Hematopoietic multipotent progenitor cell treated with erythropoietin and hydrocortisone succinate and interleukin-3 and kit ligand, for 8 days (in vitro differentiated cells): ENCODE data around the gene CDK5RAP2.
"Not testable (repeated sequence)": the region's sequence is repeated elsewhere in the genome, so short reads cannot be mapped to it uniquely, and the experiment has no call there.

Experiments
- DNase-seq: peaks from one replicate; pipeline ENCODE4 v3.0.0-alpha.2; 2015

The CDK5RAP2 gene

DNA sequence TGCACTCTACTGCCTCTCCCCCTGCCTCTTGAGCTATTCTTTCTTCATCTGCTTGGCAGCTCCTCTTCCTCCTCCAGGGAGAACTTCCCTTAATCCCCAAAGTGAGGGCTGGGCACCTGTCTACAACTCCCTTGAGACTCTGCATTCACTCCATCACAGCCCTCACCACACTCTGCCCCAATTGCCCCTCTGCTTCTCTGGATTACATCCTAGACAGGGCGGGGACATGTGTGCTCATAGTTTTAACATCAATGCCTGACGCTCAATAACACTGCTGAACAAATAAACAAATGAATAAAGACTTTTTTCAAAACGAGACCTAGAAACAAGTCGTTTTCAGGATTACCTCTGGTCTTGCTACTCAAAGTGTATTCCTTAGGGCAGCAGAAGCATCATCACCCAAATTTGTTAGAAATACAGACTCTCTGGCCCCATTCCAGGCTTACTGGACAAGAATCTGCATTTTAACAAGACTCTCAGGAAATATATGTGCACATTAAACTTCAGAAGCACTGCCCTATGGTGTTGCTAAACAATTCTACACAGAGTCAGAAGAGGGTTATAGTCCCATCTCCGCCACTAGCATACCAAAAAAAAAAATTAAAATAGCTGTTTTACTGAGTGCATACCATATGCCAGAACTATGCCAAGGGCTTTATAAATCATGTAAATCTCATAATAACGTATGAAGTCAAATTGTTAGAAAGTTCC lies 115.6 kb downstream of the CDK5RAP2 start:
- no peak for DNase-seq

DNA sequence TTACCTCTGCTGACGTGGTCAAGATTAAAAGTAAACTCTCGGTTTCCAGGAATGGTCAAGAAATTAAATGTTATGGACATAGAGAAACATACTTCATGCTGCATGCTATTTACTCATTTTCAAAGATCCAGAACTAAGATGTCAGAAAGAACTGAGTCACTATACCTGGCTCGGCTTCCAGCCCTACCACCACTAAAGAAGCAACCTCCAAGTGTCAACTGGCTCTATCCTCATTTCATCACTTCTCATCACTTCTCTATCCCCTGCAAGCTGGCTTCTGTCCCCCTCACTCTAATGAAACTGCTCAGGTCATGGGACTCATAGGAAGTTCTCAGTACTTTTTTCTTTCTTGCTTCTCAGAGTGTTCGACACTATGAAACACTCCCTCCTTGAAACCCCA lies 116.2 kb downstream of the CDK5RAP2 start:
- no peak for DNase-seq

GRCh38 chr9:120461677-120462076 lies 118.3 kb downstream of the CDK5RAP2 start:
- not testable (repeated sequence) for DNase-seq

DNA sequence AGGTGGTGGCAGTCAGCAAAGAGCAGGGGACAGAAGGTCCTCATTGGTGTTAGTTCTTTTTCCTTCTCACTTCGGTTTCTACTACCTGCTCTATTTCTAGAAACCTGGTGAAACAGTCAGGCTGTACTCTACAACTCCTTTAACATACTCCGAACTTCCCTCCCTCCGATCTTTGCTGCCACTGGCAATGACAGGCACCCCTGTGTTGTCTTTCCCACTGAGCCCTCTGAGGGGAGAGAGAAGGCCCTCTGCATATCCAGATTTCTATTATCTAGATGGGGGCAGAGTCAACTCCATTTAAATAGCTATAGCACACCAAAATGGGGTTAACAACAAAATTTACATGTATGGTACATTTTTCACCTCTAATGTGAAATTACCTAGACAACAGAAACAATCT lies 123.7 kb downstream of the CDK5RAP2 start:
- DNase-seq, result no peak

DNA sequence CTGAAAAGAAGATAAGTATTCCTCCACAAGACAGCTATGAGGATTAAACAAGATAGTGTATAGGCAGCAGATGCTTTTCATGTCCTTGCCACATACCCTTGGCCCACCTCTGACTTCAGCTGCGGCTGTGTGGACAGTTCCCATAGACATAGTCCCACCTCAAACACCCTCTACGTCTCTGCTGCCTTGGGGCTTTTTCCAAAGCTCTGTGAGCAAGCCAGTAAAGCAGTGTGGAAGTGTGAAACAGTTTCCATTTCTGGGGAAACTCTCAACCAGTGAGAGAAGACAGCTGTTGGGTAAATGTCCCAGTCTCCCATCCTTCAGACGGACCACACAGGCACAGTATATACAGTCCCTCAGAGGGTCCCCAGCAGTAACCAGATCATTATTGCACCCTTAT lies 125.5 kb downstream of the CDK5RAP2 start:
- DNase-seq, result no peak

- no peak for DNase-seq
These were observed 126.2 kb downstream of the CDK5RAP2 start for GRCh38 chr9:120453792-120454191.

DNA sequence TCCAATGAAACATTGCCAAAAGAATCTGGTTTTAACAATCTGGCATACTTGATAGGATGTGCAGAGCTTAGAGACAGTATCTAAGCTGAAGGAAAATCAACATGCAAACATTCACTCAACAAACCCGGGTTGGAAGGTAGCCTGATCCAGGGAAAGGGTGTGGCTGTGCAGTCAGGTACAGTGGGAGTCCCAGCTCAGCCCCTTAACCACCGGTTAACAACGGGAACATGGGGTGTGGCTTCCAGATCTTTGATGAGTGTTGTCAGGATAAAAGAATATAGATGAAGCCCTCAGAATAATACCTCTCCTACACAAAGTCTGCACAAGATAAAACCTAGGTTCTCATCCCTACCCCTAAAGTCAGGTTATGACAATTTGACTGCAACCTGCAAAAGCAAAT lies 127.3 kb downstream of the CDK5RAP2 start:
- no peak for DNase-seq

DNA sequence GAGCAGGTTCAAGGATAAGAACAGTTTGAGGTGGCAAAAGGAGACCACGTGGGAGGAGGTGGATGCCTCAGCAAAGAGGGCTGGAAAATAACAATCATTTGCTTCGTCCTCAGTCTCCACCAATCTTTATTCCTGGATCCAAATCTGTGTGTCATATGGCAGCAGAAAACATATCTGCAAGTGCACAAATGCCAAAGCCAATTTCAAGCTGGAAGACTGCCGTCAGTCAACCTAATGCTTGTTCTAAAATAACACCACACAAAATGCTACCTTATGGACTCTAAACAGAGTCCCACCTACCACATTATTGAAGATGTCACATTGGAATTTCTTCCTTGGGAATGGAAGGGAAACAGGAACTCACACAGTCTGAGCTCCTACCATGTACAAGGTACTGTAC lies 129.1 kb downstream of the CDK5RAP2 start:
- no peak for DNase-seq

- DNase-seq, result no peak
These were observed 130.4 kb downstream of the CDK5RAP2 start for GRCh38 chr9:120449566-120449965.

DNA sequence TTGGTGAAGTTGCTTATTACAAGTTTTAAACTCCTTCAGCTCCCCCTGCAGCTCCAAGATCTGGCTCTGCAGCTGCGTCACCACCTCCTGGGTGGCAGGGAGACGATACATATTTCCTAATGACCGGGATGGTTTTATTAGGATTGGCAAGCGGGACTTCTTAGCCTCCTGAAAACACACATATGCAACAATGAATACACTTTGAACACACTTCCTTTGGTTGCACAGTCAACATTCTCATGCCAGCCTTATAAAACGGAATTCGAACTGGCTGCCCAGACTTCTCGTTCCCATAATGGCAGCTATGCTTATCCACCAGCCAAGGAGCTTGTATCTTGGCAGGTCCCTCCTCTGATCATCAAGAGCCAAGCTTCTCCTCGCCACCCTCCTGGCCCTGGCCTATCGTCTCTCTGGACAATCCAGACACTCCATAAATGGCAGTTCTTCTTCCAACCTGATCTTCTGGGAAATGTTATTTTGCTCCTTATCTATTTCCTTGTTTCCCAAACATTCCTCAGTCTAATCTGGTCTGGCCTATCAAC lies 131.9 kb downstream of the CDK5RAP2 start:
- no peak for DNase-seq

DNA sequence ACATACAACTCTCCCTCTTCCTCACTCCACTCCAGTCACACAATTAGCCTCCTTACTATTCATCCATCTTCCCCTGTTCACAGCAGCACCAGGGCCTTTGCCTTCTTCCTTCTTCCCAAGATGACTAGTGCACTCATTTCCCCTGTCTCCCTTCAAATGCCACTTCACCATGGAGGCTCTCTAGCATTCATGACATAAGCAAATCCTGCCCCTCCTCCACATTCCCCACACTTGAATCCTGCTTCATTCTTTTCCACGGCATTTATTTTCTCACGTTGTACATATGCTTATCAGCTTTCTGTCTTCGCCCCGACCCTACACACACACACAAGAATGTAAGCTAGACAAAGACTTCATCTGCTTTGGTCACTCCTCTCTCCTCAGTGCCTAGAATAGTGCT lies 133.3 kb downstream of the CDK5RAP2 start:
- DNase-seq, result no peak

GRCh38 chr9:120443976-120444375 lies 136.0 kb downstream of the CDK5RAP2 start:
- DNase-seq, result no peak

DNA sequence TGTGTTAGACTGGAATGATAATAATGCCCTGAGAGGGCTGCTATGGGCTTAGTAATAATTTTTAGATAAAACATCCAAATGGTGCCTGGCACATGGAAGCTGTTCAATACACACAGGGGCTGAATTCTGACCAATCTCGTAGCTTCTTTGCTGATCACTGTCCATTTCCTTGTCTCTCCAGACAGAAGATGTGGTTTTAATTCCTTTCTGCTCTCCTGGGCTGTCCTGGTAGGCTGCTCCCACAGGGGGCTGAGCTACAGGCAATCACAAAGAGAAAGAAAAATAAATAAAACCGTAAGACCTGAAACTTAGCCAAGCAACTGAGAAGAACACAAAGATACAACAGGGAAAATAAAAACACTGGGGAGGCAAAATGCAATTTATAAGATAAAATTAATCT lies 136.5 kb downstream of the CDK5RAP2 start:
- no peak for DNase-seq

DNA sequence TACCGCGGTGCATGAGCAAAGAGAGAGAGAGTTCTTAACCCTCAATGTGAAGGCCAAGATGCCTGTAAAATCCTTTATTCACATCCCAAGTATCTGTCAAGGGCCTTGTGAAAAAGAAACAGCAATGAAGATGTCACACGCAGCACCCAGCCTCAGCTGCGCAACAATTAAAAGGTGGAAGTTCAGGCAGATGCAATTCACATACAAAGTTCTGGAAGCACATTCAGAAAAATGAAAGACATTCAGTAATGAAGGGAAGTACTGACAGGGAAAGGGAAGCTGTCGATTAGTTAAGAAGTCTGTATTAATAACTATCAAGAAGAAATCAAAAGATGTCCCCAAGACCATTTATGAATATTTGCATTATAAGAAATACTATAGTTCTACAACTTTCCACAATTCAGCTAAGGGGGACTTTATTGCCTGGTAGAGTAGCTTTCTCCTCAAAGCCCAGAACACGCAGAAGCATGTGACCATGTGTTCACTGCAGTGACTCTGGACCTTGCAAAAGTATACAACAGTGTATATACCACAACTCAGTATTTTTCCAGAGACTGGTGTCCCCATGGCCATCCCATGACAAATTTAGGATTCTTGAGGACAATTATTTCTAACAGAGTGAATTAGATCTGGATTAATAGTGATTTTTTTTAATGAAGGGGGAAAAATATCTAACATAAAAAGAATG lies 137.5 kb downstream of the CDK5RAP2 start:
- no peak for DNase-seq

DNA sequence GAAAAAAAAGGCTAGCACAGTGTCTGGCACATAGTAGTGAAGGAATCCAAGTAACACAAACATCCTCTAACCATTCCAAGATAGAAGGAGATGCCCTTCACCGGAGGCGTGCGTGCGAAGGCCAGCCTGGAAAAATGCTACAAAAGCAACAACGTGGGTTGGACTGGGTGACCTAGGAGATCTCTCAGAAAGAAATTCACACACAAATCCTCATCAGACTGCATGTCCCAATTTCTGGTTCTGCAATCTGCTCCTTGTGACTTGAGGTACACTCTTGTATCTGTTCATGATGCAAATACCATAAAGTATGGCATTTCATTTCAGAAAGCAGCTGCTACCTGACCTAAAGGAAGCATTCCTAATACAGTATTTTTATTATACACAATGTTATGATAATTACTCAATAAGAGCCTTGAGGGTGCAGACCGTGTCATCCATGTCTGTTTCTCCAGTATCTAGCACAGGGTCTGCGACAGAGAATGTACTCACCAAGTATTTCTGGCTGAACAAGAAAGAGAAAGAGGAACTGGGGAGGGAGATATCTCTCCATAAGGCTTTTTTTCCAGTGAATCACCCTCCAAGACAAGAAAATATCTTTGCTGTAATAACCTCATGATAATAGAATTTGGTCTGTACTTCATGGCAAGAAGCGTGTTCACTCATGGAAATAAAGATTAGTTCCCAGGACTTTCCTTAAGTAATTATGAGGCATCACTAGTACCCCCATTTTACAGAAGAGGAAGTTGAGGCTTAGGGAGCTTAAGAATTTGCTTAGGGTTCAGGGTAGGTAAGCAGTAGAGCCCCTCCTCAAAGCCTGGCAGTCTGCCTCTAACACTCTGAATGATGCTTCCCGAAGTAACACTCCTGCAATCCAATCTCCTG lies 138.3 kb downstream of the CDK5RAP2 start:
- no peak for DNase-seq

DNA sequence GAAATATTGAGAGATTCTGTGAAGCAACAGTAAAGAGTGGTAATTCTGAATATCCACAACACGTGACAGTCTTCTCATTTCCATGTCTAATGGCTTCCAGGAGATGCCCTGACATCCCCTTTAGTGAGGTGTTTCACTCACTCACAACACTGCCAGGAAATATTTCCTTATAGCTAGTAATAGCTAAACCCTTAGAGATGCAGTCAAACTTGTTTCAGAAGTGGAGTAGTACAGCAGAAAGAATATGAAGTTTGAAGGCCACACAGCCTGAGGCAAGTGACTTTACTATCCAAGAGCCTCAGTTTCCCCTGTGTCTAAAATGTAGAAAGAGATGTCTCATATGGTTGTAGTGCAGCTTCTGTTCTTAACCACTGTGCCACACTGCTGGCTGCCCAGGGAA lies 139.2 kb downstream of the CDK5RAP2 start:
- DNase-seq, result no peak

GRCh38 chr9:120439926-120440325 lies 140.0 kb downstream of the CDK5RAP2 start:
- no peak for DNase-seq

DNA sequence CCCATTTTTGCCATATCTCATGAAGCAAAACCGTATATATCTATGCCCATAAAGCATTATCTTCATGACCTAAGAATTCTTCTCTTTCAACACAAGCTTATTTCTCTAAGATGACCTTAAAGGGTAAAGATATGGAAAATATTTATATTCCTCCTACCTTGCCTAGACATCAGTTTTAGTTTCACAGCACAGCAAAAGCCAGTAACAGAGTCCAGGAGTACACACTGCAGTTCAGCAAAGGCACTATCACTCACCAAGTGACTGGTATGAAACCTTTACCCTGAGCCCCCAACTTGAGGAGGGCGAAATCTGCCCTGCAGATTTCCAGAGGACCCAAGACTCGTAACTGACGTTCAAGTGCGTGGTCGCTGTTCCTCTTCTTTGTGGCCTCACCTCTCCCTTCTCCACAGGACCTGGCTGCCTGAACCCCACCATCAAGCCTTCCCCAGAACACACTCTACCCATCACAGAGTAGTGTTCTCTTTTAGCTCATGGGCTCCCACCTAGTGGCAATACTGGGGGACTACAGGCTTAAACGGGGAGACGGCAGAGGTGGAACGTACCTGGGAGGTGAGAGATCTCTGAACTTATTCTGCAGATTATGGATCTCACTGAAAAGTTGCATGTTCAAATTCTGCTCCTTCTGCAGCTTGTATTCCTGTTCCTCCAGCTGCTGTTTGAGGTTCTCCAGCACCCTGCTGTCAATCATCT lies 141.0 kb downstream of the CDK5RAP2 start:
- peak; percentile 46 for DNase-seq

DNA sequence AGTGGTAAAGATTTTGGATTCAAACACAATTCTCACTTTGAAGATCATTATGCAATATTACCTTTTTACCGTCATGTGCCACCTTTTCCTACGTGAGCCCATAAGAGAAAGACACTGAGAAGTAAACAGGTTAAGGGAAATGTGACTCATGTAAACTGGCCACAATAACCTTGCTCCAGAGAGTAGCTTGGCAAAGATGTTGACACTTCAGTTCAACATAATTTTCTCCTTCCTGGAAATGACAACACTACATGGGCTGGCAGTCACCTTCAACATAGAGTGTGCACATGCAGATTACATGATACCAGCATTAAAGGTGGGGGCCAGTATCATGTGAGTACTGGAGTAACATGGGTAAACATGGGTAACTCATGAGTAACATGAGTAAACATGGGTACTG lies 141.9 kb downstream of the CDK5RAP2 start:
- DNase-seq, result peak; percentile 6

DNA sequence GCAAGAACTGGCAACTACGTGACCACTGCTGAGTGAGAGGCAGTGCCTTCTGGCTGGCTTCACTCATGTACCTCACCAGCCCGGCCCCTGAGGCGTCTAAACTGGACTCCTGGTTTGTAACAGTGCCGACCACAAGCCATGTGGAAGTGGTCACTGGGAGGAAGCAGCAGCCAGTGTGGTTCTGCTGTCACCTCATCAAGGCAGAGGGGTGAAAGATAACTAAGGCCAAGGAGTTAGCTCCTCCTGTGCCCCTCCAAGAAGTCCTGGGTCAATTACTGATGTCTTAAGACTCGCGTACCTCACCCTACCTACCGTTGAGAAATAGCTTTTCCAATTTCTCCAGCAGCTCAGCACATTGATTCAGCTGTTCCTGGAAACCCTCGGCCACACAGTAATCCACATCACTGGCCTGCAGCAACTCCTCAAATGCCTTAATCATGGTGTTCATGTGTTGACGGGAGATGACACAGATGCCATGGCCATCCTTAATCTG lies 142.9 kb downstream of the CDK5RAP2 start:
- DNase-seq, result peak; percentile 46

GRCh38 chr9:120436446-120436845 lies 143.5 kb downstream of the CDK5RAP2 start:
- DNase-seq, result peak; percentile 68

DNA sequence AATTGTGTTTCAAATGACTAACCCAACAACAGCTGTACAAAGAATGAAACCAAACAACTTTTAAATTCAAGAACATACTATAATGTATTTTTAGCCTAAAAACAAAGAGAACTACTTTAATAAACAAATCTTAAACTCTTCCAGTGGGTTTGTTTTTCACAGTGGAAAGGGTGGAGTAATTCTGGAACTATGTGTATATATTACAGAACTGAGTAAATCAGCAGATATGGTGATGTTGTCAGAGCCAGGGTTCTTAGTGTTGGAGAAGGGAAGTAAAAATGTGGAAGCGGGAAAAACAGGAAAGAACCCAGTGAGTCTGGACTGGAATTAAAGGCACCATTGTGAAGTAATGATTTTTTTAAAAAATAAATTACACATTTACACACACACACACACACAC lies 144.9 kb downstream of the CDK5RAP2 start:
- no peak for DNase-seq

DNA sequence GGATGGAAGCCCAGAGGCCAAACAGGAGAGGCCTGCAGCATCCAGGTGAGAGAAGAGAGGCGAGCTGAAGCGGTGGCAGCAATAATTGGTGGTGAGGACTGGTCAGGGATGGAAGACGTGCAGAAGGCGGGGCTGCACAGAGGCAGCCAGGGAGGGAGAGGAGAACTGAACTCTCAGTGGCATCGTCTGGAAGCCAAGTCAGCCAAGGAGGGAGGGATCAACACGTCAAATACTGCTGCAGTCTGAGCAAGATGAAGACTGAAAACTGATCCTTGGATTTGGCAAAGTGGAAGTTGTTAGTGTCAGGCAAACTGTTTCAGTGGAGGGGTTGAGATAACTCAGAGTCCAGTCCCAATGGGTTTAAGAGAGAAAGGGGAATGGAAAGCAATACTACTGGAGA lies 145.4 kb downstream of the CDK5RAP2 start:
- no peak for DNase-seq
